PC-9 (cell line): ENCODE results near the gene GCM1. TPM values are rescaled to one million over a fixed set of nuclear protein-coding genes. Genes with fewer than 3 reads are reported as not detected.

Source experiments
- BruUV-seq: library from RNA; stranded (reverse); fragments of 400-500 nt; replicated peaks from 2 replicates; lab custom pipeline; 2021; lab: Mats Ljungman, UMichigan
- CTCF ChIA-PET: fragments of 300-600 bp; sonication (Branson Sonifier 250); formaldehyde crosslinking; loops from one replicate; lab custom pipeline; 2022; ENCODE audit warnings: antibody characterized with exemption; lab: Charles Lee
- POLR2A ChIA-PET: fragments of 300-600 bp; sonication (Branson Sonifier 250); formaldehyde crosslinking; loops from one replicate; lab custom pipeline; 2022; ENCODE audit warnings: antibody characterized with exemption; ENCODE audit not compliant: unreplicated experiment; lab: Charles Lee
- DNase-seq, 2 experiments: peaks; one replicate each; pipeline versions ENCODE4 v3.0.0 to v3.0.0-alpha.2; 2015 to 2022; ENCODE audit warnings: mixed read lengths in 1 of 2
- H2AFZ ChIP-seq: fragments of 200-600 bp; sonication (generic); 2 replicates; pipeline ENCODE4 v1.8.1; 2017; ENCODE audit warnings: antibody characterized with exemption
- H3F3A ChIP-seq: fragments of 200-600 bp; sonication (generic); 2 replicates; pipeline ENCODE4 v1.8.1; 2017; ENCODE audit warnings: antibody characterized with exemption, mild to moderate bottlenecking, low read depth; ENCODE audit not compliant: insufficient read depth
- H3K27ac ChIP-seq: fragments of 200-600 bp; sonication (generic); 2 replicates; pipeline ENCODE4 v1.6.1; 2016; ENCODE audit warnings: mixed run types
- H3K27me3 ChIP-seq: fragments of 200-600 bp; sonication (generic); 2 replicates; pipeline ENCODE4 v1.6.1; 2016; ENCODE audit warnings: low read depth, mixed run types; ENCODE audit not compliant: insufficient read depth
- H3K36me3 ChIP-seq: fragments of 200-600 bp; sonication (generic); 2 replicates; pipeline ENCODE4 v1.6.1; 2016; ENCODE audit warnings: low read depth, mixed run types
- H3K4me1 ChIP-seq: fragments of 200-600 bp; sonication (generic); replicated peaks from 2 replicates; pipeline ENCODE4 v1.6.1; 2016; ENCODE audit warnings: mixed run types; ENCODE audit not compliant: insufficient read depth
- H3K4me2 ChIP-seq: fragments of 200-600 bp; sonication (generic); 2 replicates; pipeline ENCODE4 v1.6.1; 2017; ENCODE audit warnings: mixed run types
- H3K4me3 ChIP-seq: fragments of 200-600 bp; sonication (generic); 2 replicates; pipeline ENCODE4 v1.6.1; 2016; ENCODE audit warnings: mixed run types
- H3K79me2 ChIP-seq: fragments of 200-600 bp; sonication (generic); 2 replicates; pipeline ENCODE4 v1.6.1; 2017; ENCODE audit warnings: low read depth, mixed run types
- H3K9me2 ChIP-seq: fragments of 200-600 bp; sonication (generic); 2 replicates; pipeline ENCODE4 v1.8.1; 2017; ENCODE audit warnings: mild to moderate bottlenecking; ENCODE audit not compliant: insufficient read depth
- H3K9me3 ChIP-seq: fragments of 200-600 bp; sonication (generic); 2 replicates; pipeline ENCODE4 v1.8.1; 2016; ENCODE audit warnings: low read depth; ENCODE audit not compliant: insufficient read depth
- H4K20me1 ChIP-seq: fragments of 200-600 bp; sonication (generic); 2 replicates; pipeline ENCODE4 v1.8.1; 2017; ENCODE audit not compliant: insufficient read depth
- EZH2 ChIP-seq: fragments of 200-600 bp; sonication (generic); IDR thresholded peaks from 2 replicates; pipeline ENCODE4 v1.8.0; 2017; ENCODE audit warnings: antibody characterized with exemption, low read depth
- intact Hi-C: fragments of 100-400 bp; cut with micrococcal nuclease; formaldehyde crosslinking; loops from one replicate; pipeline ENCODE4 v1.10.0; 2022; ENCODE audit not compliant: unreplicated experiment
- total RNA-seq: library from RNA; stranded (reverse); gene quantifications from 2 replicates; pipeline ENCODE4 v1.2.3, GENCODE V29; 2021
- TF ChIP-seq, protein P1 (sequence below): fragments of 200-600 bp; sonication (generic); conservative IDR thresholded peaks from 2 replicates; pipeline ENCODE4 v1.6.1; 2017; ENCODE audit warnings: mixed run types, antibody characterized with exemption, mild to moderate bottlenecking, moderate library complexity

GCM1 gene
- total RNA-seq, 1 experiment from 2014 or later = 0.13 TPM

DNA sequence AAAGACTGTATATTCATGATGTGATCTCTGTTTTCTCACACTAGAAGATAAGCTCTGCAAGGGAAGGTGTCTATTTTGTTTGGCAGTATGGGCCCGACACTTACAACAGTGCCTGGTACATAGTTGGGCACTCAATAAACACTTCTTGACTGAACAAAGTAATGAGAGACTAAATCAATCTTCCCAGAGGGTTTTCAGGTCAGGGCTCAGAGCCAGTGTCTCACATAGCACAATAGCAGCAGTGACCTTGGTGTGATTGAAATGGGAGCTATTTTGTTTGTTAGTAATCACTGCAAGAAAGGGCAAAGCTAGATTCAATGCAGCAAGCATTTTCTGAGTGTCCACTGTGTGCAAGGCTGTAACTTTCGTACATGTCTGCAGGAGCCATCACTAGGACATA is 26.4 kb upstream of the GCM1 start:
- H3K4me1 ChIP-seq = peaks cover 3% of the 10 kb centered on the region
- H3K27ac ChIP-seq = no peak overlapping the region
- ChIA-PET POLR2A (no interaction called here), CTCF (interaction anchor here (0.6 kb wide), 1 partner anchor 13 kb away, joined by 3 read pairs; no protein-coding TSS in a partner anchor)
- no peak for DNase-seq
- no peak overlapping the region for H2AFZ ChIP-seq
- no peak overlapping the region for H3K4me3 ChIP-seq
- 0 out of 2 replicates have a peak, but pooled peaks cover 5% of the 10 kb centered on the region for H3F3A ChIP-seq
- no TSS peak for BruUV-seq
- no peaks in the 10 kb centered on the region for H3K27me3 ChIP-seq
- H4K20me1 ChIP-seq = no peaks in the 10 kb centered on the region
- H3K79me2 ChIP-seq = no peaks in the 10 kb centered on the region
- no peaks in the 10 kb centered on the region for H3K9me2 ChIP-seq
- no peaks in the 10 kb centered on the region for H3K36me3 ChIP-seq
- TF ChIP-seq EZH2 = no peak
- TF ChIP-seq, protein P1, sequence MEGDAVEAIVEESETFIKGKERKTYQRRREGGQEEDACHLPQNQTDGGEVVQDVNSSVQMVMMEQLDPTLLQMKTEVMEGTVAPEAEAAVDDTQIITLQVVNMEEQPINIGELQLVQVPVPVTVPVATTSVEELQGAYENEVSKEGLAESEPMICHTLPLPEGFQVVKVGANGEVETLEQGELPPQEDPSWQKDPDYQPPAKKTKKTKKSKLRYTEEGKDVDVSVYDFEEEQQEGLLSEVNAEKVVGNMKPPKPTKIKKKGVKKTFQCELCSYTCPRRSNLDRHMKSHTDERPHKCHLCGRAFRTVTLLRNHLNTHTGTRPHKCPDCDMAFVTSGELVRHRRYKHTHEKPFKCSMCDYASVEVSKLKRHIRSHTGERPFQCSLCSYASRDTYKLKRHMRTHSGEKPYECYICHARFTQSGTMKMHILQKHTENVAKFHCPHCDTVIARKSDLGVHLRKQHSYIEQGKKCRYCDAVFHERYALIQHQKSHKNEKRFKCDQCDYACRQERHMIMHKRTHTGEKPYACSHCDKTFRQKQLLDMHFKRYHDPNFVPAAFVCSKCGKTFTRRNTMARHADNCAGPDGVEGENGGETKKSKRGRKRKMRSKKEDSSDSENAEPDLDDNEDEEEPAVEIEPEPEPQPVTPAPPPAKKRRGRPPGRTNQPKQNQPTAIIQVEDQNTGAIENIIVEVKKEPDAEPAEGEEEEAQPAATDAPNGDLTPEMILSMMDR = no peak
- intact Hi-C loops = loop anchor here (10.0 kb wide), 1 partner anchor 90 kb away; no protein-coding TSS in a partner anchor
- no peak overlapping the region for H3K4me2 ChIP-seq
- H3K9me3 ChIP-seq = no peaks in the 10 kb centered on the region

DNA sequence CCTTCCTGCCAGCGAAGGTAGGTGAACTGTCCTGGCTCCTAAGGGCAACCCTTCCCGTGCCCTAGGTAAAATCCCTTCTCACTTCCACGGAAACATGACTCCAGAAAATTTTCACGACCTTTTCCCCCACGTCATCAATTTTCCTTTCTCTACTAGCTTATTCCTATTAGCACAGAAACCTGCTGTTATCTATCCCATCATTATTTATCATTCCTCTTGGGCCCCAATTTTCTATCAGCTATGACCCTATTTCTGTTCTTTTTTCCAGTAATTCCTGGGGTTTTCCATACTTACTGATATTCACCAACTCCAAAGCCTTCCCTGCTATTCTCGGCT is 23.8 kb upstream of the GCM1 start:
- POLR2A ChIA-PET = interaction anchor here (0.7 kb wide), 1 partner anchor 176 kb away, joined by 7 read pairs; no protein-coding TSS in a partner anchor
- CTCF ChIA-PET = interaction anchor here (0.6 to 1.3 kb wide), 7 partner anchors 11 to 310 kb away, joined by 3 to 5 read pairs (median 3); no protein-coding TSS in a partner anchor
- peaks cover 21% of the 10 kb centered on the region for H3F3A ChIP-seq
- H2AFZ ChIP-seq = no peak overlapping the region
- intact Hi-C loops = loop anchor here (1.0 to 10.0 kb wide), 7 partner anchors 68 to 555 kb away; no protein-coding TSS in a partner anchor
- H3K9me3 ChIP-seq = no peaks in the 10 kb centered on the region
- no peak overlapping the region for H3K4me3 ChIP-seq
- H3K4me2 ChIP-seq = no peak overlapping the region
- no peaks in the 10 kb centered on the region for H3K36me3 ChIP-seq
- no peaks in the 10 kb centered on the region for H3K27me3 ChIP-seq
- DNase-seq = no peak
- no TSS peak for BruUV-seq
- H3K27ac ChIP-seq = no peak overlapping the region
- no peaks in the 10 kb centered on the region for H3K79me2 ChIP-seq
- TF ChIP-seq, protein P1 = no peak
- TF ChIP-seq EZH2 = no peak
- no peaks in the 10 kb centered on the region for H3K9me2 ChIP-seq
- H4K20me1 ChIP-seq = no peaks in the 10 kb centered on the region
- H3K4me1 ChIP-seq = peaks cover 29% of the 10 kb centered on the region

DNA sequence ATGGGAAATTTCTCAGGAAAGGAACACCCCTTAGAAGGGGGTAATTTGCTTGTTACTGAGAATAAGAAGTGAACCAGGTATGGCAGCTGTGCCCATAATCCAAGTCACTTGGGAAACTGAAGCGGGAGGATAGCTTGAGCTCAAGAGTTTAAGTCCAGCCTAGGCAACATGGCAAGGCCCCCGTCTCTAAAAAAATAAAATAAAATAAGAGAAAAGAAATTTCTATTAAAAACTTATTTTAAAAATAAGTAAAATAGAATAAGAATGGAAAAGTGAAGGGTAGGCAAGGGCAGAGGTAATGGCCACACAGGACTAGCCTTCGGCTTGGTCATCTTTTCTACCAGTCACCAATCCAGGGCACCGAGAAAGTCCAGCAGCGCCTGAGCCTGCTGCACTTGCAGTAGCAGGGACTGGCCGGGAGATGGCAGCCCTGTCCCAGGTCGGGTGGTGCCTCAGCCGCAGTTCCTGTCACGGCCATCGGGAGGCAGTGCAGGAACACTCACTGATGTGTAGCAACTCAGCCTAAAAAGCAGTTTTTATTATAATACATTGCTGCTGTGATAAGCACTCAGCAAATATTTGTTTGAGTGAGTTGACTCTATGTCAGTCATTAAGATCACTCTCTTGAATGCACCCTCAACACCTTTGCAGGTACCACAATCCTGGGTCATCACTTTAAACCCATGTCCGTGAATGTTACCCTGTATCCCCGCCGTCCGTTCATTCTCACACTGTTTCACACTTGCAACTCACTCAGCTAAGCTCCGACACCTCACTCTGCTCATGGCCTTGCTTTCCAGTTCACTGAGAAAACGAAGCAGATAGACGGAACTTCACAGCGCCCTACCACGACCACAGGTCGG is 23.2 kb upstream of the GCM1 start:
- H3K4me3 ChIP-seq = no peak overlapping the region
- H3K4me1 ChIP-seq = peaks cover 33% of the 10 kb centered on the region
- TF ChIP-seq, protein P1 = peak; percentile 100
- no peak for TF ChIP-seq EZH2
- no peak overlapping the region; the same call in 1 of the 2 replicates for H2AFZ ChIP-seq
- POLR2A ChIA-PET = interaction anchor here (0.7 kb wide), 1 partner anchor 176 kb away, joined by 7 read pairs; no protein-coding TSS in a partner anchor
- no peak overlapping the region for H3K4me2 ChIP-seq
- H3K27ac ChIP-seq = no peak overlapping the region
- no peaks in the 10 kb centered on the region for H3K36me3 ChIP-seq
- peaks cover 21% of the 10 kb centered on the region for H3F3A ChIP-seq
- no peaks in the 10 kb centered on the region for H3K9me3 ChIP-seq
- H3K9me2 ChIP-seq = no peaks in the 10 kb centered on the region
- CTCF ChIA-PET = interaction anchor here (0.6 to 1.3 kb wide), 8 partner anchors 12 to 501 kb away, joined by 3 to 4 read pairs (median 3); no protein-coding TSS in a partner anchor
- no peaks in the 10 kb centered on the region for H3K79me2 ChIP-seq
- intact Hi-C loops = loop anchor here (1.0 to 10.0 kb wide), 7 partner anchors 68 to 555 kb away; no protein-coding TSS in a partner anchor
- no TSS peak for BruUV-seq
- DNase-seq = peak; percentile 58 to 88
- no peaks in the 10 kb centered on the region for H4K20me1 ChIP-seq
- H3K27me3 ChIP-seq = no peaks in the 10 kb centered on the region
